Measurements from ENCODE around the gene LRFN3.
A peak's percentile ranks its signal among the peaks of the same experiment; 100 is the strongest.
"Not testable (repeated sequence)": the region's sequence is repeated elsewhere in the genome, so short reads cannot be mapped to it uniquely, and the experiment has no call there.

The LRFN3 gene

GRCh38 chr19:35905178-35905727 is 30.9 kb upstream of the LRFN3 start:
- CTCF ChIA-PET: interaction anchor here (0.7 to 3.1 kb wide), 5 partner anchors 20 to 26 kb away, joined by 3 to 11 read pairs (median 3); no protein-coding TSS in a partner anchor
- Histone ChIP-seq H3K4me1 (ENCODE audit: control extremely low read depth in 1 of 4, control insufficient read depth in 4 of 4, insufficient read depth in 4 of 4, low read length in 3 of 4) (peaks cover 21 to 93% (median 80%) of the 10 kb centered on the region in 4 experiments), H3K9me3 (ENCODE audit: control extremely low read depth in 1 of 5, control insufficient read depth in 4 of 5, insufficient read depth in 2 of 5, low read depth in 1 of 5, low read length in 4 of 5) (no peaks in the 10 kb centered on the region), H3K27ac (ENCODE audit: insufficient read depth in 1 of 2, low read depth in 1 of 2, low read length in 2 of 2, poor library complexity in 1 of 2, severe bottlenecking in 2 of 2) (peak overlapping the region; percentile 70 to 94), H3K27me3 (replicated peaks in 2 of 5; ENCODE audit: control insufficient read depth in 4 of 5, insufficient read depth in 5 of 5, low read length in 4 of 5) (no peaks in the 10 kb centered on the region), H3K4me3 (ENCODE audit: control insufficient read depth in 1 of 7, extremely low read depth in 1 of 7, insufficient read depth in 4 of 7, low read depth in 2 of 7, low read length in 6 of 7) (peak overlapping the region in 3 of 7 experiments; percentile 2 to 27 (median 6)), H3K36me3 (ENCODE audit: control insufficient read depth in 4 of 4, insufficient read depth in 4 of 4, low read length in 3 of 4) (no peaks in the 10 kb centered on the region)
- POLR2A ChIA-PET: interaction anchor here (0.6 to 1.2 kb wide), 2 partner anchors 26 to 44 kb away, joined by 3 to 4 read pairs; no protein-coding TSS in a partner anchor
- DNase-seq: no peak
- WGBS (ENCODE audit: insufficient coverage): 40% methylated on average over 1 of the region's 6 CpGs

- H3K27ac ChIP-seq (ENCODE audit: insufficient read depth in 1 of 2, low read depth in 1 of 2, low read length in 2 of 2, poor library complexity in 1 of 2, severe bottlenecking in 2 of 2): peak overlapping the region in 1 of 2 experiments; percentile 90
- no peaks in the 10 kb centered on the region for H3K36me3 ChIP-seq (ENCODE audit: control insufficient read depth in 4 of 4, insufficient read depth in 4 of 4, low read length in 3 of 4)
- no peak for DNase-seq
- WGBS (ENCODE audit: insufficient coverage): 90% methylated on average over 10 of the region's 12 CpGs
- H3K9me3 ChIP-seq (ENCODE audit: control extremely low read depth in 1 of 5, control insufficient read depth in 4 of 5, insufficient read depth in 2 of 5, low read depth in 1 of 5, low read length in 4 of 5): no peaks in the 10 kb centered on the region
- ChIA-PET CTCF (no interaction called here), POLR2A (interaction anchor here (0.8 to 1.0 kb wide), 2 partner anchors 14 to 24 kb away, joined by 3 read pairs; no protein-coding TSS in a partner anchor)
- H3K4me1 ChIP-seq (ENCODE audit: control extremely low read depth in 1 of 4, control insufficient read depth in 4 of 4, insufficient read depth in 4 of 4, low read length in 3 of 4): peaks cover 13 to 94% (median 73%) of the 10 kb centered on the region in 4 experiments
- H3K4me3 ChIP-seq (ENCODE audit: control insufficient read depth in 1 of 7, extremely low read depth in 1 of 7, insufficient read depth in 4 of 7, low read depth in 2 of 7, low read length in 6 of 7): peak overlapping the region in 3 of 7 experiments; percentile 56 to 66 (median 65)
- H3K27me3 ChIP-seq (replicated peaks in 2 of 5; ENCODE audit: control insufficient read depth in 4 of 5, insufficient read depth in 5 of 5, low read length in 4 of 5): no peaks in the 10 kb centered on the region
These were observed 28.8 kb upstream of the LRFN3 start for GRCh38 chr19:35907377-35907745.

GRCh38 chr19:35908010-35908441 is 28.1 kb upstream of the LRFN3 start, which contains the start of gene TYROBP:
TSS of gene TYROBP (minus strand) at chr19:35908295. CDS start at chr19:35908228, 67 bp downstream.
- Histone ChIP-seq H3K4me3 (ENCODE audit: control insufficient read depth in 1 of 7, extremely low read depth in 1 of 7, insufficient read depth in 4 of 7, low read depth in 2 of 7, low read length in 6 of 7) (peak within 1 kb of the TSS in 5 of 7 experiments; percentile 36 to 66 (median 58)), H3K27me3 (replicated peaks in 2 of 5; ENCODE audit: control insufficient read depth in 4 of 5, insufficient read depth in 5 of 5, low read length in 4 of 5) (no peaks in the 10 kb centered on the region), H3K9me3 (ENCODE audit: control extremely low read depth in 1 of 5, control insufficient read depth in 4 of 5, insufficient read depth in 2 of 5, low read depth in 1 of 5, low read length in 4 of 5) (no peaks in the 10 kb centered on the region), H3K36me3 (ENCODE audit: control insufficient read depth in 4 of 4, insufficient read depth in 4 of 4, low read length in 3 of 4) (no peaks in the 10 kb centered on the region), H3K27ac (ENCODE audit: insufficient read depth in 1 of 2, low read depth in 1 of 2, low read length in 2 of 2, poor library complexity in 1 of 2, severe bottlenecking in 2 of 2) (peak within 1 kb of the TSS in 1 of 2 experiments; percentile 90), H3K4me1 (ENCODE audit: control extremely low read depth in 1 of 4, control insufficient read depth in 4 of 4, insufficient read depth in 4 of 4, low read length in 3 of 4) (peaks cover 11 to 90% (median 66%) of the 10 kb centered on the region in 4 experiments)
- POLR2A ChIA-PET: interaction anchor here (0.7 to 2.1 kb wide), 4 partner anchors 8 to 23 kb away, joined by 3 to 15 read pairs (median 4); partner anchors contain the start of gene NFKBID
- 16% methylated on average over 7 of the region's 9 CpGs for WGBS (ENCODE audit: insufficient coverage)
- no peak for DNase-seq
- CTCF ChIA-PET: interaction anchor here (1.7 to 2.7 kb wide), 3 partner anchors 10 to 24 kb away, joined by 6 to 11 read pairs (median 9); no protein-coding TSS in a partner anchor

DNA sequence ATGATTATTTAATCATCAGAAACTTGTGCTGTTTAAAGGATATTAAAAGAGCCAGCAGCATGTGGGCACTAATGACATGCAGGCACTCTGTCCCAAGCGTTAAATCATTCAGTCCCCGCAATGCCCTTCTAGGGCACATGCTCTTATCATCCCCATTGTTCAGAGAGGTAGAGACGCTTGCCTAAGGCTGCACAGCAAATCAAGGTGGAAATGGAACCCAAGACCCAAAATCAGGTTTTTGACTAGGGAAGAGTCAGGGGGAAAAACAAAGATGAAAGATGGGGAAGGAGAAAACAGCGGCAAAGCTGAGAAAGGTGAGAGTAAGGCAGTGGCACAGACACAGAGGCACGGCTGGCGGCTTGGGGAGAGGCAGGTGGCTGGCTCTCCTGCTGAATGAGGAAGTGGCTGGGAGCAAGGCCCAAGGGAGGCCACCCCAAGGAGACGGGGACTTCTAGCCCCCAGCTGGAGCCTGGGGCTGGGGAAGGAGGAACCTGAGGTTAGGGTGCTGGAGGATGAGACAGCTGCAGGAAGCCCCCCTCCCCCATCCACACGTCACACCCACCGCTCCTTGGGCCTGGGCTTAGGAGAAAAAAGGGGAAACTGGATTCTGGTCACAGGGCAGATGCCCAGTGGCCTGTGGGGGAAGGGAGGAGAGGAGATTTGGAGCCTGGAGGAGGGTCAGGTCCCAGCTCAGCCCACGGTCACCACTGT is 27.0 kb upstream of the LRFN3 start:
- WGBS (ENCODE audit: insufficient coverage): 28% methylated on average over 5 of the region's 10 CpGs
- peak overlapping the region; percentile 85 to 90 for H3K27ac ChIP-seq (ENCODE audit: insufficient read depth in 1 of 2, low read depth in 1 of 2, low read length in 2 of 2, poor library complexity in 1 of 2, severe bottlenecking in 2 of 2)
- peaks cover 11 to 80% (median 55%) of the 10 kb centered on the region in 4 experiments for H3K4me1 ChIP-seq (ENCODE audit: control extremely low read depth in 1 of 4, control insufficient read depth in 4 of 4, insufficient read depth in 4 of 4, low read length in 3 of 4)
- H3K27me3 ChIP-seq (replicated peaks in 2 of 5; ENCODE audit: control insufficient read depth in 4 of 5, insufficient read depth in 5 of 5, low read length in 4 of 5): no peaks in the 10 kb centered on the region
- ChIA-PET CTCF (interaction anchor here (1.7 to 4.4 kb wide), 4 partner anchors 11 to 25 kb away, joined by 6 to 16 read pairs (median 10); no protein-coding TSS in a partner anchor), POLR2A (interaction anchor here (0.8 to 2.1 kb wide), 7 partner anchors 9 to 29 kb away, joined by 3 to 15 read pairs (median 5); partner anchors contain the start of gene NFKBID)
- H3K36me3 ChIP-seq (ENCODE audit: control insufficient read depth in 4 of 4, insufficient read depth in 4 of 4, low read length in 3 of 4): no peaks in the 10 kb centered on the region
- DNase-seq: peak; percentile 97 to 99 (median 99)
- H3K9me3 ChIP-seq (ENCODE audit: control extremely low read depth in 1 of 5, control insufficient read depth in 4 of 5, insufficient read depth in 2 of 5, low read depth in 1 of 5, low read length in 4 of 5): no peaks in the 10 kb centered on the region
- H3K4me3 ChIP-seq (ENCODE audit: control insufficient read depth in 1 of 7, extremely low read depth in 1 of 7, insufficient read depth in 4 of 7, low read depth in 2 of 7, low read length in 6 of 7): peak overlapping the region in 5 of 7 experiments; percentile 22 to 68 (median 44)

- Histone ChIP-seq H3K9me3 (ENCODE audit: control extremely low read depth in 1 of 5, control insufficient read depth in 4 of 5, insufficient read depth in 2 of 5, low read depth in 1 of 5, low read length in 4 of 5) (no peaks in the 10 kb centered on the region), H3K27me3 (replicated peaks in 2 of 5; ENCODE audit: control insufficient read depth in 4 of 5, insufficient read depth in 5 of 5, low read length in 4 of 5) (no peaks in the 10 kb centered on the region), H3K27ac (ENCODE audit: insufficient read depth in 1 of 2, low read depth in 1 of 2, low read length in 2 of 2, poor library complexity in 1 of 2, severe bottlenecking in 2 of 2) (peak overlapping the region; percentile 85 to 90), H3K4me1 (ENCODE audit: control extremely low read depth in 1 of 4, control insufficient read depth in 4 of 4, insufficient read depth in 4 of 4, low read length in 3 of 4) (peaks cover 8 to 77% (median 50%) of the 10 kb centered on the region in 4 experiments), H3K36me3 (ENCODE audit: control insufficient read depth in 4 of 4, insufficient read depth in 4 of 4, low read length in 3 of 4) (no peaks in the 10 kb centered on the region), H3K4me3 (ENCODE audit: control insufficient read depth in 1 of 7, extremely low read depth in 1 of 7, insufficient read depth in 4 of 7, low read depth in 2 of 7, low read length in 6 of 7) (peak overlapping the region in 6 of 7 experiments; percentile 0 to 68 (median 33))
- ChIA-PET POLR2A (interaction anchor here (0.8 to 2.1 kb wide), 7 partner anchors 9 to 30 kb away, joined by 3 to 15 read pairs (median 5); partner anchors contain the start of gene NFKBID), CTCF (interaction anchor here (1.7 to 4.4 kb wide), 4 partner anchors 11 to 26 kb away, joined by 6 to 16 read pairs (median 10); no protein-coding TSS in a partner anchor)
- no peak for DNase-seq
- 54% methylated on average over 5 of the region's 6 CpGs for WGBS (ENCODE audit: insufficient coverage)
These were observed 26.5 kb upstream of the LRFN3 start for GRCh38 chr19:35909684-35910035.

GRCh38 chr19:35910355-35910754 is 25.8 kb upstream of the LRFN3 start:
- CTCF ChIA-PET: interaction anchor here (0.6 to 4.4 kb wide), 4 partner anchors 17 to 28 kb away, joined by 3 to 16 read pairs (median 7); no protein-coding TSS in a partner anchor
- H3K36me3 ChIP-seq (ENCODE audit: control insufficient read depth in 4 of 4, insufficient read depth in 4 of 4, low read length in 3 of 4); H3K9me3 ChIP-seq (ENCODE audit: control extremely low read depth in 1 of 5, control insufficient read depth in 4 of 5, insufficient read depth in 2 of 5, low read depth in 1 of 5, low read length in 4 of 5); H3K27me3 ChIP-seq (replicated peaks in 2 of 5; ENCODE audit: control insufficient read depth in 4 of 5, insufficient read depth in 5 of 5, low read length in 4 of 5); DNase-seq; H3K4me3 ChIP-seq (ENCODE audit: control insufficient read depth in 1 of 7, extremely low read depth in 1 of 7, insufficient read depth in 4 of 7, low read depth in 2 of 7, low read length in 6 of 7): not testable (repeated sequence)
- Histone ChIP-seq H3K4me1 (ENCODE audit: control extremely low read depth in 1 of 4, control insufficient read depth in 4 of 4, insufficient read depth in 4 of 4, low read length in 3 of 4) (peaks cover 5 to 74% (median 43%) of the 10 kb centered on the region in 4 experiments), H3K27ac (ENCODE audit: insufficient read depth in 1 of 2, low read depth in 1 of 2, low read length in 2 of 2, poor library complexity in 1 of 2, severe bottlenecking in 2 of 2) (peak overlapping the region in 1 of 2 experiments; percentile 85)
- 95% methylated on average over 7 of the region's 14 CpGs for WGBS (ENCODE audit: insufficient coverage)
- POLR2A ChIA-PET: interaction anchor here (2.1 kb wide), 1 partner anchor 10 kb away, joined by 15 read pairs; the partner anchor contains the start of gene NFKBID

Measured in common myeloid progenitor, CD34-positive (primary cell).